NCI-H187 (cell line): ENCODE results near the gene CYB5B.
A peak's percentile ranks its signal among the peaks of the same experiment; 100 is the strongest.

Experiments
- DNase-seq, 2 experiments: peaks; one replicate each; lab custom pipeline; 2025; lab: John Stamatoyannopoulos, UW

Gene CYB5B, protein sequence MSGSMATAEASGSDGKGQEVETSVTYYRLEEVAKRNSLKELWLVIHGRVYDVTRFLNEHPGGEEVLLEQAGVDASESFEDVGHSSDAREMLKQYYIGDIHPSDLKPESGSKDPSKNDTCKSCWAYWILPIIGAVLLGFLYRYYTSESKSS

DNA sequence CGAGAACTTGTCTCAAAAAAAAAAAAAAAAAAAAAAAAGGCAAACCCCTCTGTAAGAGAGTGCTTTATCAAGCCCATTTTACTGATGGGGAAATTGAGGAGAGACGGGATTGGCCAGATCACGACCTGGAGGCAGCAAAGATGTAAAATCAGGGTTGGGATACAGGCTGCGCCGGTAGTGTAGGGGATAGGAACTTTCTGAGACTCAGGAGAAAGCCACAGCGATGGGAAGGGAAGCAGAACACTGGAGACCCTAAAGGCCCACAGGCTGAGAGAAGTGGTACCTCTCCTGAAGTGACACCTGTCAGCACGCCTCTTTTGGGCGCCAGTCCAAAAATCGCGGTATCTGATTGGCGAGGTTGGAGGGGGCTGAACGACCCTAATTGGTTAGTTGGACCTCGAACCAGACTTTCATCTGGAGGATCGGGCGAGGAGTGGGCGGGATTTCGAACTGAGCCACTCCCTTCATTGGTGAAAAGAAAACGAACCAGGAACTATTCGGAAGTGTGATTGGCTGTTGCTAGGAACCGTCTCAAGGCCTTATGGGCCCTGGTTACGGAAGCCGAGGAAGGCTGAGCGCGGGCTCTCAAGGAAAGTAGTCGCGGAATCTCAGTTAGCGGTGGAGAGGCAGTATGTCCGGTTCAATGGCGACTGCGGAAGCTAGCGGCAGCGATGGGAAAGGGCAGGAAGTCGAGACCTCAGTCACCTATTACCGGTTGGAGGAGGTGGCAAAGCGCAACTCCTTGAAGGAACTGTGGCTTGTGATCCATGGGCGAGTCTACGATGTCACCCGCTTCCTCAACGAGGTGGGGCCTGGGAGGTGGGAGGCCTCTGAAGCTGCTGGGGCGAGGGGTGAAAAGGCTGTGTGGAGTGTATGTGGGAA is at the start of gene CYB5B:
CYB5B (plus strand) TSS at position 567 of the 882 bp plus-strand sequence; CDS start at position 632, 65 bp downstream.
- DNase-seq: peak; percentile 84 to 89

DNA sequence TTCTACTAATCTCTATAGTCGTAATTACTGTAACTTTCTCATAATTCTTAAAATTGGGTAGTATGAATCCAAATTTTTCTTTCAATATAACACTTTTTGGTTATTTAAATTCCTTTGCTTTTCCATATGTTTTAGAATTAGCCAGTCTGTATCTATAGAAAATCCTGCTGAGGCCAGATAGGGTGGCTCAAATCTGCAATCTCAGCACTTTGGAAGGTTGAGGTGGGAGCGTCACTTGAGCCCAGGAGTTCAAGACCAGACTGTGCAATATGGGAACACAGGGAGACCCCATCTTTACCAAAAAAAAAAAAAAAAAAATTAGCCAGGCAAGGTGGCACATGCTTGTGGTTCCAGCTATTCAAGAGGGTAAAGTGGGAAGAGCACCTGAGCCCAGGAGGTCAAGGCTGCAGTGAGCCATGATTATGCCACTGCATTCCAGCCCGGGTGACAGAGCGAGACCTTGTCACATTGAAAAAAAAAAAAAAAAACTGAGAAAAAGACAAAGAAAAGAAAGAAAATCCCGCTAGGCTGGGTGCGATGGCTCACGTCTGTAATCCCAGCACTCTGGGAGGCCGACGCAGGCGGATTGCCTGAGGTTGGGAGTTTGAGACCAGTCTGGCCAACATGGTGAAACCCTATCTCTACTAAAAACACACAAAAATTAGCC is 47.9 kb upstream of the CYB5B start:
- DNase-seq: no peak

DNA sequence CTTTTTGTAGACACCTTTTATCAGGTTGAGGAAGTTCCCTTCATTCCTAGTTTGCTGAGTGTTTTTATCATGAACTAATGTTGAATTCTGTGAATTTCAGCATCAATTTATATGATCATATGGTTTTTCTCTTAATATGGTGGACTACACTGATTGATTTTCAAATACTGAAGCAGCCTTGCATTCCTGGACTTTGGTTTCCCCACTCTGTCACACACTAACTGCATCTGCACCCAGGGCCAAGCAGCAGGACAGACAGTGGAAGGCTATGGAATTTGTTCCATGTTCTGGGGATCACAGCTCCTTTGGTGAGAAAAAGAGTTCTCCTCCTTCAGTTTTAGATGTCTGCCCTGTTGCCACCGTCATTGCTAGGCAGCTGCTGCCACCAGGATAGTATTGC is 46.4 kb upstream of the CYB5B start:
- DNase-seq: no peak

DNA sequence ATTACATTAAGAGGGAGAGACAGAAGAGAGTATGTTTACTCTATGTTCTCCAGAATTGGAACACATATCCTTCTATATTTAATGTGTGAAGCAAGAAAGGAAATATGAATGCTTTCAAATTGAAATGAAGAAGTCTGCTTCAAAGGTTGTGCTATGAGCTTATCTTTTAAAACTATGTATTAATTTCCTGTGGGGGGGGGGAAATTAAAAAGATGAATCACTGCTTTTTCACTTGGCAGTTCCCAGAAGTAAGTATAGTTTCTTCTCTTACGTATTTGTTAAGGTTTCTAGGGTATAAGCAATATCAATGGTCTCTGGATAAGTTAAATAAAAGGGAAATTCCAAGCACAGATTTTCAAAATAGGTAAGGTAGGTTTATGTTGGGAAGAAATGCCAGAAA is 45.7 kb upstream of the CYB5B start:
- no peak for DNase-seq

DNA sequence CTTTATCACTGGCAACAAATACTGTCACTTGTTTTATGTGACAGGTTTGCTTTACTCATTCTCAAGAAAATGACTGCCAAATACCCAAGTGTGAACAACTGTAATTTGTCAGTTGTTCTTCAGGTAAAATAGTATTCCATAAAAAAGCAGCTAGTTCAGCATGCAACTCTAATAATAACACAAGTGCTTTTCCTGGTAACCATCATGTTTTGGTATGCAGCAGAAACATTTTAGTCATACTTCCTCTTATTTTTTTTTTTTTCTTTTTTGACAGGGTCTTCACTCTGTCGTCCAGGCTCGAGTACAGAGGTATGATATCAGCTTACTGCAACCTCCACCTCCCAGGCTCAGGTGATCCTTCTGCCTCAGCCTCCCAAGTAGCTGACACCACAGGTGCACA is 43.2 kb upstream of the CYB5B start:
- no peak for DNase-seq

DNA sequence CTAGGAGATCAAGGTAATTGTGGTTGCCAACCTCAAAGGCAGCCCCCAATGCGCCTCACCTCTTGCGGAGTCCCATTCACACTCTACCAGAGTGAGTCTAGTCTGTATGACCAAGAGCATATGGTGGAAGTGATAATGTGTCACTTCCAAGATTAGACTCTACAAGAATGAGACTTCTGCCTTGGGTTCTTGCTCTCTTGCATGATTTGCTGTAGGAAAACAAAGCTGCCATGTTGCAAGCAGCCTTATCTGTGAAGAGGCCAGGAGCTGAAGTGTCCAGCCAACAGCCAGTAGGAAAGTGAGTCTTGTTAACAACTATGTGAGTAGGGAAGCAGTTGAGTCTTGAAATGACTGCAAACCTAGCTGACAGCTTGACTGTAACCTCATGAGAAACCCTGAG is 42.0 kb upstream of the CYB5B start:
- no peak for DNase-seq

DNA sequence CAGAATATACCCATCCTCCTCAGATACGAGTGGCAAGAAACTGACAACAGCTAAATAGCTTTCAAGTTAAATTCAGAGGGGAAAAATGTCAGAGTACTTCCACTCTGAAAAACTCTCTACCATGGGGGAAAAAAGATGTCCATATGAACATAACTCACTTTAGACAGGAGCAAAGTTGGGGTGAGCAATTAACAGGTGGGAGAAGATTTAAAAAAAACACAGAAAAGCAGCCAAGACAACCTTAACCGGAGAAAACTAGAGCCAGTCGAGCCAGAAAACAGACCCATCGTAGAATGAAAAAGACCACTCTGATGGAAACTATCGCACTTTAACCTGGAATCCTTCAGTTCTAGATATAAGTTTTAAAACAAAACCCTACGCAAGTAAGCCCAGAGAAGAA is 39.4 kb upstream of the CYB5B start:
- no peak for DNase-seq

DNA sequence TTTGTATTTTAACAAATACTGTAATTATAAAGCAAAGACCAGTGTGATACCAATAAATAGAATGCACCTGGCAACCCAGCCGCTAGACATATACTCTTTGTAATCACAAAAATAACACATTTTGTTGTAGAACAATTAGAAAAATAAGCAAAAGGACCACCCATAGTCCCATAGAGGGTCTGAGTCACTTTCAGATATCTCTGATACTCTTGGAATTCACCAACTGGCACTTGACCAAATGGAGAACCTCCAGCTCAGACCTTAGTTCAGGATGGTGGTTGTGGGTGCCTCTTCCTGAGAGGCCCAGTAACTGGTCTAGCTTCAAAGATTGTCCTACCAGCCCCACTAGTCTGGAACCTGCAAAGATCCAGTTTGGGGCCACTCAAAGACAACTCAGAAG is 37.8 kb upstream of the CYB5B start:
- no peak for DNase-seq

DNA sequence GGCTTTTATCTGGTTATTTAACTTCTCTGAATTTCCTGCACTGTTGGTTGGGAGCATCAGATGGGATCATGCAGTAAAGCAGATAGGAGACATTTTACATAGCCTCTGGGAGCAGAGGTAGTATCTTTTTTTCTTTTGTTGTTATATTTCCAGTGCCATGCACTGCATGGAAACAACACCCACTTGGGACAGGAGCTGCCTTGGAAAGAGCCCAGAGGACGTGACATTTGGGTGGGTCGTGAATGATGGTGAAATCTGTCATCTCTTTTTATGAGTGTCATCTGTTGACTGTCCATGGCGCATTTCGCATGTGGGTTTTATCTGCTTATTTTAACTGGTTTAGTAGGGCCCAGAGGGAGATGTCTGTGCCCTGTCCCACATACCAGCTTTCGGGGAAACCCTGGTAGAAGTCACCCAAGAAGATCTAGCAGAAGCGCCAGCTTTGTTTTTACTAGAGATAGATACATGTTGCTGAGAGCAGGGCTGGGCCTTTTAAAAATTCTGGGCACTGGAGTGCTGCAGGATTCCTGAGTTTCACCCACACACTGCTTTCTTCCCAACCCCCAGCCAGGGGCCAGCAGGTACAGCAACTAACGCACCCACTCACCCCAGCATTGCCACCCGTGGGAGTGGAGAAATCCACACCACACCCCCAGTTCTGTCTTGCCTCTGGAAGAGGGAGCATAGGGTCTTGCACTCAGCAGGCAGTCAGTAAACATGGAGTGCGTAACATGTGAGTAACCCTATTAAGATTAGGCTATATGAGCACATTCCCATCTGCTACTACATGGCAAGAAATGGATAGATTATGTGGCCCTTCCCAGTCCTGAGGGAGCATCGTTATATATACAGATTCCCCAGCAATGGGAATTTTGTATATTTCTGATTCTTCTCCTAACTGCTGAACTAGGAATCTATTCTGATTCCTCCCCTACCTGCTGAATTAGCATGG is 30.2 kb upstream of the CYB5B start:
- no peak for DNase-seq

DNA sequence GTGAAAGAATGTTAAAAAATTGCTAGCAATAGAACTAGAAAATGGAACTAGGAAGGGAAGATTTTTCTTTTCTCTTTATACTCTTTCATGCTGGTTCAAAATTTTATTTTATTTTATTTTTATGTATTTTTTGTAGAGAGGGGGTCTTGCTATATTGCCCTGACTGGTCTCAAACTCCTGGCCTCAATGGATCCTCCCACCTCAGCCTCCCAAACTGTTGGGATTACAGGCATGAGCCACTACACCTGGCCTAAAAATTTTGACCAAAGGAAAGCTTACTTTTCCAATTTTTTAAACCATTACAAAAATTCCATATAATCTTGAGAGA is 28.6 kb upstream of the CYB5B start:
- no peak for DNase-seq

DNA sequence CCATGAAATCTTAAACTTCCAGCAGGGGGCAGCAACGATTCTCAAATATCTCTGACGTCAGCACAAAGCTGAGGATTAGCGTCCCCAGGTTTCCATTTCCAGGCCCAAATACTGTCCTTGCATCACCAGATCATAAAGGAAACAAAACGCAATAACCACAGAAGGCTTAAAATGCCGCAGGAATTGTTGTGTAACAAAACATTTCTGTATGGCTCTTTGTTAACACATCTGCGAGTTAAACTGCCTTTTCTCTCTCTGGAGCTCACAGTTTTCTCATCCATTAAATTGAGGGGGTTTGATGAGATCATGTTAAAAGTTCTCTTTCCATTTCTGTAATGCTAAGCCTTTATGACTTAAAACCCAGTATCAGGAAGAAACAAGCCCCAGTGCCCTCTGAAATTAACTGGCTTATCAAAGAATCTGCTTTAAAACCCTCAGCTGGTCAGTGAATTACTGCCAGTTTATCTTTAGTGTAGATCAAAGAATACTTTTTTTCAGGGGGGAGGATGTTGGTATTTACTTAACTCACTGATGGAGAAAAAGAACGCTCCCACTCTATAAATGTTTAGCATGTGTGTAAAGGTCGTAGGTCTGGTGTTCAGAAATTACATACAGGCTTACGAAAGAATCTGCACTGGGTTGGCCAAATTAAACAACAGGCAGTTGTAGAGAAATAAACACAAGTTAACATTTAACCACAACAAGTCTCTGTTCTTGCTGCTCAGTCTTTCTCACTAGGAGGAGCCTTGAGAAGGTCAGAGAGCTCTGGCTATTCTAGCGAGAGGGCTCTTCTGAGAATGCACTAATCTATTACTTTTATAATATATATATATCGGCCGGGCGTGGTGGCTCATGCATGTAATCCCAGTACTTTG is 28.0 kb upstream of the CYB5B start:
- peak; percentile 21 to 42 for DNase-seq

DNA sequence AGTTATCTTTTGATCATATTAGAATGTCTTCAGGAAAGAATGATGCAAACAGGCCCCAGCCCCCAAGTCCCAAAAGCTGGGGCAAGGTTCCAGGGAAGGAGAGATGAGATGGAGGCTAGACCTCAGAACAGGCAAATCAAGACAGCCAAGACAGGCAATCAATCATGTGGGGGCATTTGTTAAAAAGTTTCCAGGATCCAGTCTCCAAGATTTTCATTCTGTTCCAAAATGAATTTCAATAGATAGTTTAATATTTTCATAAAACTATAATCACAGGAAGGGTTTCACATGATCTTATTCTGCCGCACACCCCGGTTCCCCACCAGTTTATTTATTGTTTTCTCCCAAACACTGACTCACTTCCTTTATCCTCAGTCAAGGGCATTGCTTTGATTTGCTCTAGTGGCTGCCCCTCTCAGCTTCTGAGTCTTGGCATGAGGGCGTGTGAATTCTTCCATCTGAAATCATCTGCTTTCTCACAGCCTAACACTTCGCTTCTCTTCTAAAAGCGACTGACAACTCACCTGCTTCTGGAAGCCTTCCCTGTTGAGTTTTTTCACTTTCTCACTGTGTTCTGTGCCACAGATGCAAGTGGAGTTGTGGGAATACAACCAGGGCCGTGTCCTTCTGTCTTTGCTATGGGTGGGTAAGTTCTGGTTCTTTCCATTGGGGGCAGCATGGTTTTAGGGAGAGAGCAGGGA is 26.4 kb upstream of the CYB5B start:
- DNase-seq: no peak

DNA sequence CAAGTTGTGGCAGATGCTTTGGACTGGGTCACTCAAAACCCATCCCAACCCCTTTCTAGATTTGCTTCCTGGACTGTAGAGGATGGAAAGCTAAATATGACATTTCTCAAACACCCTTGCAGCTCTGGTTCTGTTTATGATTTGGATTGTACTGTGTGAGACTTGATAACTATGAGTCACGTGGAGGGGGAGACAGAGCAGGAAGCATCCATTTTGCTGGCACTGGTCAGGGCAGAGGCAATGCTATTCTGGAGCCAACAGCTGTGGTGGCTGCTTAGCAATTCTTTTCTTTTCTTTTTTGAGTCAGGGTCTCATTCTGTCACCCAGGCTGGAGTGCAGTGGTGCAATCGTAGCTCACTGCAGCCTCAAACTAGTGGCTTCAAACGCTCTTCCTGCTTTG is 25.1 kb upstream of the CYB5B start:
- DNase-seq: no peak

DNA sequence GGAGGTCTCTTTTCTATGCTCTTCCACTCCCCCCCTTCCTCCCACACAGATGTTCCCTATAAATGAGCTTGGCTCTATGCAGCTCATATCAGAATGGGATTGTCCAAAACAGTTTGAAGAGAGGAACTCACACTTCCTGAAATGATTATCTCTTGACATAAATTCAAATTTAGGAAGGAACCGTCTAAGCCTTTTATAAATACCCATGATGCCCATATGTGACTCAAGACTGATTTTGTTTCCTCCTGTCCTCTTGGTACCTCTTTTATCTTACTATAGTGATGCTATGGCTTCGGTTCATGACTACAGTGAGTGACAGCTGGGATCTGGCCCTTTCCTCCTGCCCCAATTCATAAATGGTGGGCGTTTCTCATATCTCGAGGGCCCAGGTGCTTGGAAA is 22.0 kb upstream of the CYB5B start:
- no peak for DNase-seq

DNA sequence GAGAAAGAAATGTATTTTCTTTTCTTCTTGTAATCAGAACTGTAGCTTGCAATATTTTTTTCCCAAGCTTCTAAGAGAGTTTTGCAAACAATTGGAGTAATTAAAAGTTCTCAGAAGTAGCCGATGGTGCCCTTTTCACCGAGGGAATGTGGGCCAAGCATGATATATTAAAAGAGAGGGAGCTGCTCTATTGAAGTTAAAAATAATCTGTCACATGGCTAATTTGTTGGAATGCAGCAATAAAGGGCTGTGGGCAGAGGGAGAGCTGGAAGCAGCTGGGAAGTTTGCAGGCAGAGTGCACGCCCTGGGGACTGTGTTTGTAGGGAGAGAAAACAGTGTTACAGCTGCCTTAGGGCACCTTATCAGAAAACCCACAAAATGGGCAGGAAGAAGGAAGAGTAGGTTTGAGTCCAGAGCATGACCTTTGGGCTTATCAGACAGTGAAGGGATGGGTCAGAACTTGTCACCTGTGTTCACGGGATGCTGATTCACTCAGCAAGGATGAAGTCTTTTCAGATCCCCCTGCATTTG is 20.1 kb upstream of the CYB5B start:
- DNase-seq: no peak

DNA sequence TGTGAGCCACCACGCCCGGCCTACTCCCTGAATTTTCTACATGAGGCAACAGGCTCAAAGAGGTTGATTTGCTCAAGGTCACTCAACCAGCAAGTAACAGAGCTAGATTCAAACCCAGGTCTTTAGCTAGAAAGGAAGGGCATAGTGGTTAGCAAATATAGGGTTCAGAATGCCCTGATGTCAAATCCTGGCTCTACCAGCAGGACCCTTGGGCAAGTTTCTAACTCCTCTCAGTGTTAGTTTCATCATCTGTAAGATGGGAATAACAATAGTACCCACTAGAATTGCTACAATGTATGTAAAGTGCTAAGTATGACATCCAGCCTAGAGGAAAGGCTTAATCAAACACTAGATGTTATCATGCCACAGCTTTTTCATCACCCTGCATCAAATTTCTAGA is 19.1 kb upstream of the CYB5B start:
- DNase-seq: no peak

DNA sequence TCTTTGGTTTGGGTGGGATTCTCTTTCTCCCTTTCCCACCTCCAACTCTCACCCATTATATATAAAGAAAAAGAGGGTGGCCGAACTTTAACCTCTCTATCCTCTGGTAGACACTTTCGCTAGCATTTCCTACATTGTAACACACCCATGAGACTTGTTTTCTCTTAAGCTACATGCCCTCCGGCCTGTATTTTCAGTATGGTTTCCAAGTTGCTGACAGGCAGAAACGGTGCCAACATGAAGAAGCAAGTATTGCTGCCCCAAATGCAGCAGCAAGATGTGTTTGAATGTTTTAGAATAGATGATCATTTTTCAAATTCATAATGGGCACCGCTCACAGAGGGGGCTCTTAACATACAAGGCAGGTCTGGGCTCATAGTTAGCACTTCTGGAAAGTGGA is 18.7 kb upstream of the CYB5B start:
- no peak for DNase-seq

DNA sequence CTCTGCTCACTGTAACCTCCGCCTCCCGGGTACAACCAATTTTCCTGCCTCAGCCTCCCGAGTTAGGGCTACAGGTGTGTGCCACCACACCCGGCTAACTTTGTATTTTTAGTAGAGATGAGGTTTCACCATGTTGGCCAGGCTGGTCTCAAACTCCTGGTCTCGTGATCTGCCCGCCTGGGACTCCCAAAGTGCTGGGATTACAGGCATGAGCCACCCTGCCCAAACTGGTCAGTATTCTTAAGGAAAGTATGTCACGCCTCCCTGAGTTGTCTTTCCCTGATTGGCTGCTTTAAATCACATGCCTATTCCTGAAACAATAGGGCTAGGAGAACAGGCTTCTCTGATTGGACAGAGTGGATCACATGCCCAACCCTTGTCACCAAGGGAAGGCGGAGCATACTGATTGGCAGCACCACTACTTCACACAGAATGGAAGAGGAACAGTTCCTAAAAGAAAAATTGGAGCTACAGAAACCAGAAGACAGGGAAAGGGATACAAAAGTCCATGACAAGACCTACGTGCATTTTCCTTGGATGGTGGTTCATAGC is 17.6 kb upstream of the CYB5B start:
- no peak for DNase-seq

DNA sequence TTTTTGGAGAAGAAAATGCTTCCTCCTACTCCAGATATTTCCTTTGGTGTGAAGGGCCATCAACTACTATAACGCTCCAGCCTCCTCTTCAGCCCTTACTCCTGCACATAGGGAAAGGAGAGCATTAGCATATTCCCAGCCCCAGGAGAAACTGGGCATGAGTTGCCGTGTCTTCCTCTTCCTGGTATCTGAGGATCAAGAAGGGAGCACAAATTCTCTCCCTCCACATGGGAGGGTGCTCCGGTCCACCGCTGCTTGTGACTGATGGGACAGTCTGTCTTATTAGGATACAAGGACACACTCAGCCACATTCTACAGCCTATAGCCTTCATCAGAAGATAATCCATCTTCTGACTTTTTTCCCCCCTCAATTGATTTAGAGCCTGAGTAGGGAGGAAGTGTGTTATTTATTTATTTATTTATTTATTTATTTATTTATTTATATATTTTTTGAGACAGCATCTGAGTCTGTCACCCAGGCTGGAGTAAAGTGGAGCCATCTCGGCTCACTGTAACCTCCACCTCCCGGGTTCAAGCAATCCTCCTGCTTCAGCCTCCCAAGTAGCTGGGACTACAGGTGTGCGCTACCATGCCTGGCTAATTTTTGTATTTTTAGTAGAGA is 16.6 kb upstream of the CYB5B start:
- DNase-seq: no peak

DNA sequence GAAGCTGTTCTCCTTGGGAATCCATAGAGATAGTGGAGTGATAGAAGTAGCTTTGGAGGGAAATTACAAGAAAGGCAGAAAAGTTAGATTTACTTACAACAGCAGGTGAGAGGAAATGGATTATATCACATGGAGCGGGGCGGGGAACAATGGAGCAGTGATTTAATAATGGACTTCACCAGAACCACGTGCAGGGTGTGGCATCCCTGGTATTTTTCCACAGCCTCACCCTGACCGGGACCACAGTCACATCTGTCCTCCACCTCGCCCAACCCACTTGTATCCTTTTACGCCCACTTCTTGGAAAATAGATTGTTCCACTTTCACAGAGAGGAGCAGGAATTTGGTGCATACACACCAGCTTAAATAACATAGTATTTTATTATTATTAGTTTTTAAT is 15.9 kb upstream of the CYB5B start:
- DNase-seq: no peak
